Measurements from ENCODE around the gene EXOC8. TPM values are rescaled to one million over a fixed set of nuclear protein-coding genes. Genes with fewer than 3 reads are reported as not detected.

EXOC8 gene
- total and polyA plus RNA-seq, 9 donors, result 5.2 to 15.5 (median 13.5) TPM

- H3K9me3 ChIP-seq, result no peaks in the 10 kb centered on the region
- no peak overlapping the region for H3K27ac ChIP-seq
- peaks cover 2% of the 10 kb centered on the region for H3K4me1 ChIP-seq (ENCODE audit: insufficient read depth)
Measured at GRCh38 chr1:231383159-231383860, 45.7 kb upstream of the EXOC8 start.

DNA sequence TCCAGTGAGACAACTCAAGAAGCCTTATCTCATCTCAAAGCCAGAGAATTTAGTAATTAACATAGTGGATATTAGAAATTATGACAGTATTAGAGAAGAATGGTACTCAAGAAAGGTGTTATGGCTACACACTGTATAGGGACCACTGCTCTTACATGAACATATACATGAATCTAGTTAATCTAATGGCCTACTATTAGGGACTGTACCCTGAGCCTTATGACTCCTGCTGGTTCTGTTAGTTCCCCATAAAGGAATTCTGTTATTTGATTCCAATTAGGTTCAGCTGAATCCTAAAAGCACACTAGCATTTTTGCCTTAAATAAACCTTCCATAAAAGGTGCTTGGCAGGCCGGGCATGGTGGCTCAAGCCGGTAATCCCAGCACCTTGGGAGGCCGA is 44.8 kb upstream of the EXOC8 start:
- Histone ChIP-seq H3K36me3 (no peaks in the 10 kb centered on the region), H3K27me3 (no peaks in the 10 kb centered on the region), H3K4me1 (ENCODE audit: insufficient read depth) (peaks cover 1% of the 10 kb centered on the region), H3K4me3 (no peak overlapping the region), H3K27ac (no peak overlapping the region), H3K9me3 (no peaks in the 10 kb centered on the region)
- WGBS, 3 donors, result 89 to 95% (median 92%) methylated on average over 3 of the region's 3 CpGs
- intact Hi-C loops (cut with DNase I), result no loop called here
- TF ChIP-seq CTCF (IDR thresholded peaks at IDR 0.05), result no peak
- TF ChIP-seq POLR2A (IDR thresholded peaks at IDR 0.05), result no peak
- no peak for DNase-seq

More at GRCh38 chr1:231383159-231383860, 45.7 kb upstream of the EXOC8 start:
- DNase-seq, result no peak
- Histone ChIP-seq H3K27me3 (no peaks in the 10 kb centered on the region), H3K4me3 (no peak overlapping the region), H3K36me3 (no peaks in the 10 kb centered on the region)
- TF ChIP-seq EP300 (IDR thresholded peaks at IDR 0.05) (no peak), POLR2A (IDR thresholded peaks at IDR 0.05) (no peak)
- WGBS, 3 donors, result 76 to 80% (median 78%) methylated on average over 5 of the region's 5 CpGs
- intact Hi-C loops (cut with DNase I), result no loop called here

GRCh38 chr1:231381729-231382128 is 44.1 kb upstream of the EXOC8 start:
- peaks cover 1% of the 10 kb centered on the region for H3K4me1 ChIP-seq (ENCODE audit: insufficient read depth)
- intact Hi-C loops (cut with DNase I), result no loop called here
- TF ChIP-seq CTCF (IDR thresholded peaks at IDR 0.05) (no peak), POLR2A (IDR thresholded peaks at IDR 0.05) (no peak), EP300 (IDR thresholded peaks at IDR 0.05) (no peak)
- no peak for DNase-seq
- WGBS, 3 donors, result 51 to 64% (median 52%) methylated on average over 2 of the region's 2 CpGs
- no peaks in the 10 kb centered on the region for H3K36me3 ChIP-seq
- no peak overlapping the region for H3K27ac ChIP-seq
- H3K4me3 ChIP-seq, result no peak overlapping the region
- H3K27me3 ChIP-seq, result no peaks in the 10 kb centered on the region
- no peaks in the 10 kb centered on the region for H3K9me3 ChIP-seq

DNA sequence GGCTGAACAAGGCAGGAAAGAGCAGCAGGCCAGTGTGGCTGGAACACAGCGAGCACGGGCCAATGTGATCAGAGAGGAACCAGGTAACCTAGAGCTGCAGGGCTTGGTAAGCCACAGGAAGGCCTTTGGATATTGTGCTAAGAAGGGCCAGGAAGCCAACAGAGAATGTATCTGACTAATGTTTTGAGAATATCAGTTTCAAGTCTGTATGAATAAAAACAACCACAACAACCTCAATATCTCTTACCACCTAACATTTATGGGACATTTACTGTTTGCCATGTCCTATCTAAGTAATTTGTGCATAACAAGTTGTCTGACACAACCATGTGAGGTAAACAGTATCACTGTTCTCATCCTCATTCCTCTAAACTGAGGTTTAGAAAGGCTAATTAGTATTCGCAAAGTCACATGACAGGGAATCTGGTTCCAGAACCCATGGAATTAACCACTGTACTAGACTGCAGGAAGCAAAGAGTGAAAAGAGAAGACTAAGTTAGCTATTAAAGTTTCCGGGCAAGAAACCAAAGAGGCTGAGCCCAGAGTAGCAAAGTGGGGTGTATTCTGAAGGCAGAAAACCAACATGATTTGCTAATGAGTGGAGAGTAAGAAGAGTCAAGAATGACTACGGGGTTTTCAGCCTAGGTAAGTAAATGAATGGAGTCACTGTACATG is 39.4 kb upstream of the EXOC8 start:
- WGBS, 3 donors, result 81 to 89% (median 88%) methylated on average over 5 of the region's 5 CpGs
- TF ChIP-seq POLR2A (IDR thresholded peaks at IDR 0.05) (no peak), CTCF (IDR thresholded peaks at IDR 0.05) (no peak), EP300 (IDR thresholded peaks at IDR 0.05) (no peak)
- peaks cover 1% of the 10 kb centered on the region for H3K4me1 ChIP-seq (ENCODE audit: insufficient read depth)
- H3K4me3 ChIP-seq, result no peak overlapping the region
- no peak overlapping the region for H3K27ac ChIP-seq
- H3K9me3 ChIP-seq, result no peaks in the 10 kb centered on the region
- no peaks in the 10 kb centered on the region for H3K36me3 ChIP-seq
- no peaks in the 10 kb centered on the region for H3K27me3 ChIP-seq
- intact Hi-C loops (cut with DNase I), result no loop called here
- DNase-seq, result no peak

- no peak overlapping the region for H3K4me3 ChIP-seq
- intact Hi-C loops (cut with DNase I), result no loop called here
- no peaks in the 10 kb centered on the region for H3K9me3 ChIP-seq
- peaks cover 1% of the 10 kb centered on the region for H3K4me1 ChIP-seq (ENCODE audit: insufficient read depth)
- H3K27me3 ChIP-seq, result no peaks in the 10 kb centered on the region
- no peaks in the 10 kb centered on the region for H3K36me3 ChIP-seq
- no peak for TF ChIP-seq CTCF (IDR thresholded peaks at IDR 0.05)
- no peak for TF ChIP-seq POLR2A (IDR thresholded peaks at IDR 0.05)
- TF ChIP-seq EP300 (IDR thresholded peaks at IDR 0.05), result no peak
- WGBS, 3 donors, result 67 to 87% (median 82%) methylated on average over 4 of the region's 4 CpGs
- no peak overlapping the region for H3K27ac ChIP-seq
- DNase-seq, result no peak
Measured at GRCh38 chr1:231376101-231376500, 38.4 kb upstream of the EXOC8 start.
